ENCODE measurements around the gene SDR9C7.
"Not testable (repeated sequence)": the region's sequence is repeated elsewhere in the genome, so short reads cannot be mapped to it uniquely, and the experiment has no call there.

Gene SDR9C7

GRCh38 chr12:56880125-56880992, 53.8 kb downstream of the SDR9C7 start:
- FAIRE-seq: no peak
- DNase-seq (ENCODE audit: insufficient read length, low spot score): no peak

GRCh38 chr12:56879240-56880124, 54.7 kb downstream of the SDR9C7 start:
- not testable (repeated sequence) for FAIRE-seq

GRCh38 chr12:56878010-56878339, 56.2 kb downstream of the SDR9C7 start:
- no peak for DNase-seq (ENCODE audit: insufficient read length, low spot score)

More at GRCh38 chr12:56879240-56880124, 54.7 kb downstream of the SDR9C7 start:
- not testable (repeated sequence) for DNase-seq (ENCODE audit: insufficient read length, low spot score)

GRCh38 chr12:56877195-56878009, 56.8 kb downstream of the SDR9C7 start:
- FAIRE-seq (no peak), DNase-seq (ENCODE audit: insufficient read length, low spot score) (no peak)

More at GRCh38 chr12:56878010-56878339, 56.2 kb downstream of the SDR9C7 start:
- FAIRE-seq: no peak

- no peak for FAIRE-seq
- no peak for DNase-seq (ENCODE audit: insufficient read length, low spot score)
Observed at GRCh38 chr12:56874821-56875220, 59.4 kb downstream of the SDR9C7 start.

GRCh38 chr12:56873382-56873781, 60.8 kb downstream of the SDR9C7 start:
- FAIRE-seq (no peak), DNase-seq (ENCODE audit: insufficient read length, low spot score) (no peak)
